HepG2 (cell line): ENCODE data around the gene THRB. TPM values are rescaled to one million over a fixed set of nuclear protein-coding genes. Genes with fewer than 3 reads are reported as not detected.
A peak's percentile ranks its signal among the peaks of the same experiment; 100 is the strongest.

Source experiments
- ATAC-seq: fragments of 200-7000 bp; cut with Tn5 transposase; 3 replicates; pipeline ENCODE4 v1.9.1; 2020; ENCODE audit warnings: mild to moderate bottlenecking, moderate library complexity
- BruUV-seq: library from RNA; stranded (reverse); fragments of 400-500 nt; replicated peaks from 2 replicates; lab custom pipeline; 2021; lab: Mats Ljungman, UMichigan
- CTCF ChIA-PET: fragments of 300-600 bp; formaldehyde crosslinking; extraction: SDS; loops from one replicate; lab custom pipeline; 2021; ENCODE audit warnings: low total read pairs, inconsistent platforms, low intra/inter-chr PET ratio; lab: Yijun Ruan, JAX
- POLR2A ChIA-PET: fragments of 350-600 bp; sonication (Branson Sonifier 250); formaldehyde crosslinking; loops from one replicate; lab custom pipeline; 2020; ENCODE audit warnings: antibody characterized with exemption, inconsistent platforms; lab: Yijun Ruan, JAX
- DNase-seq: peaks from one replicate; pipeline ENCODE4 v3.0.0-alpha.2; 2015; ENCODE audit warnings: low spot score
- FAIRE-seq: peaks from 3 replicates; lab custom pipeline; 2011; peaks lifted over from hg19 to GRCh38; lab: Jason Lieb, UNC
- H2AFZ ChIP-seq: one replicate; pipeline ENCODE4 v1.6.1; 2011; ENCODE audit warnings: low read length, inconsistent platforms
- H3K27ac ChIP-seq: fragments of 300-600 bp; 3 replicates; pipeline ENCODE4 v1.8.0; 2011; ENCODE audit warnings: mixed run types, mild to moderate bottlenecking, mixed read lengths, low read length, inconsistent platforms; ENCODE audit not compliant: insufficient read depth; ENCODE audit errors: extremely low read length
- H3K27me3 ChIP-seq, 2 experiments: fragments of 200-600 bp in 1 of 2; 2 replicates in 1 of 2; 3 replicates in 1 of 2; pipeline versions ENCODE4 v1.6.0 to v1.8.0; 2011; ENCODE audit warnings: low read length in 2 of 2, mild to moderate bottlenecking in 2 of 2, moderate library complexity in 2 of 2, inconsistent platforms in 1 of 2; ENCODE audit not compliant: insufficient read depth in 2 of 2, control insufficient read depth in 1 of 2
- H3K36me3 ChIP-seq, 2 experiments: fragments of 200-600 bp in 1 of 2; replicated peaks in 1 of 2; 2 replicates in 1 of 2; 3 replicates in 1 of 2; pipeline versions ENCODE4 v1.5.1 to v1.8.0; 2011; ENCODE audit warnings: low read length in 2 of 2, inconsistent platforms in 1 of 2; ENCODE audit not compliant: insufficient read depth in 2 of 2, control insufficient read depth in 1 of 2
- H3K4me1 ChIP-seq: 2 replicates; pipeline ENCODE4 v1.5.1; 2012; ENCODE audit warnings: low read length, inconsistent platforms; ENCODE audit not compliant: insufficient read depth
- H3K4me2 ChIP-seq: 2 replicates; pipeline ENCODE4 v1.6.0; 2011; ENCODE audit warnings: low read depth, low read length, inconsistent platforms
- H3K4me3 ChIP-seq, 3 experiments: fragments of 200-600 bp in 1 of 3; sonication (generic), shearing (Covaris generic) in 1 of 3; replicated peaks in 1 of 3; 2 replicates each; pipeline ENCODE4 v1.5.1; 2011 to 2016; ENCODE audit warnings: low read length in 3 of 3, inconsistent platforms in 2 of 3, low read depth in 2 of 3, mild to moderate bottlenecking in 2 of 3, control low read depth in 1 of 3, mixed read lengths in 1 of 3; ENCODE audit not compliant: insufficient read depth in 1 of 3
- H3K79me2 ChIP-seq: one replicate; pipeline ENCODE4 v1.6.1; 2011; ENCODE audit warnings: low read length, inconsistent platforms; ENCODE audit not compliant: insufficient read depth
- H3K9ac ChIP-seq: 2 replicates; pipeline ENCODE4 v1.6.0; 2011; ENCODE audit warnings: mild to moderate bottlenecking, low read depth, low read length, inconsistent platforms; ENCODE audit not compliant: insufficient read depth
- H3K9me3 ChIP-seq: 2 replicates; pipeline ENCODE4 v1.5.1; 2012; ENCODE audit warnings: mild to moderate bottlenecking, low read length
- H4K20me1 ChIP-seq: 2 replicates; pipeline ENCODE4 v1.6.0; 2011; ENCODE audit warnings: inconsistent platforms, mild to moderate bottlenecking, low read length, moderate library complexity; ENCODE audit not compliant: insufficient read depth
- CEBPB ChIP-seq: IDR thresholded peaks from 2 replicates; pipeline ENCODE4 v1.6.1; 2011; ENCODE audit warnings: low read depth, low read length, improper control_type of control experiment, borderline replicate concordance
- in situ Hi-C: cut with HindIII; loops from 2 replicates; pipeline ENCODE4 v1.10.0; 2017; ENCODE audit warnings: low pct_unique_long_range_greater_than_20kb; ENCODE audit not compliant: extremely low pct_ligation_motif_present
- intact Hi-C: fragments of 100-400 bp; cut with micrococcal nuclease; formaldehyde crosslinking; loops from one replicate; pipeline ENCODE4 v1.10.0; 2022; ENCODE audit not compliant: unreplicated experiment
- polyA plus RNA-seq, 8 experiments: library from polyadenylated mRNA; depleted of rRNA in 3 of 8; stranded (reverse) in 7 of 8; unstranded in 1 of 8; fragments of >200 nt; fragmentation: Illumina TruSeq in 4 of 8; extraction: Trizol in 4 of 8; gene quantifications; 2 replicates each; pipeline versions ENCODE4 v1.2.1 to v1.2.3, GENCODE V29; 2011 to 2016; ENCODE audit warnings: low read depth in 4 of 8, missing spikeins in 1 of 8, mixed read lengths in 1 of 8; ENCODE audit not compliant: insufficient read depth in 1 of 8
- total RNA-seq, 5 experiments: library from RNA; depleted of rRNA; stranded (reverse); fragments of >200 nt; fragmentation: Illumina TruSeq; extraction: Trizol; gene quantifications; 2 replicates each; pipeline ENCODE4 v1.2.3, GENCODE V29; 2016; ENCODE audit warnings: low read depth in 1 of 5
- TF ChIP-seq, protein P1 (sequence below): sonication (generic); formaldehyde crosslinking; IDR thresholded peaks from 2 replicates; pipeline ENCODE4 v1.5.1; 2020; ENCODE audit warnings: missing genetic modification reagents, mild to moderate bottlenecking, borderline replicate concordance
- TF ChIP-seq, protein P2 (sequence below): sonication (generic); formaldehyde crosslinking; IDR thresholded peaks from 2 replicates; pipeline ENCODE4 v1.5.0; 2020; ENCODE audit warnings: missing genetic modification reagents

Gene THRB
- total and polyA plus RNA-seq, 2 of the 13 experiments (the other 11 are each of a cell fraction or from before 2014, with no cell fraction given): 4.7 to 22.7 TPM

DNA sequence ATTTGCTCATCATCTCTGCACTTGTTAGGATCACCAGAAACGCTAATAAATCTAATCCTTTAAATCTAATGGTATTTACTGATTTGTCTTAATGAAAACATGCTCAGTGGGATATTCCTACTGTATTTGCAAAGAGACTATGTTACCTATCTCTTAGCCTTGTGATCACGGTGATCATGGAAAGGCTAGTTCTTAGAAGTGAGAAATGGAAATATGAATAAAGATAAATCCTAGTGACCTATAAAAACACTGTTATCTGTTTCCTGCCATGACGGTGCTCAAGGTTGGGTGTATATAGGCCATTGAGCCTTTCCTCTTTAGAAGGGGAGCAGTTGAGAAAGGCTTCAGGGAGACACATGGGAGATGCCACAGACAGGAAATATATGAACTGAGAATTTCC is 116.3 kb downstream of the THRB start (continued):
- TF ChIP-seq, protein P1, sequence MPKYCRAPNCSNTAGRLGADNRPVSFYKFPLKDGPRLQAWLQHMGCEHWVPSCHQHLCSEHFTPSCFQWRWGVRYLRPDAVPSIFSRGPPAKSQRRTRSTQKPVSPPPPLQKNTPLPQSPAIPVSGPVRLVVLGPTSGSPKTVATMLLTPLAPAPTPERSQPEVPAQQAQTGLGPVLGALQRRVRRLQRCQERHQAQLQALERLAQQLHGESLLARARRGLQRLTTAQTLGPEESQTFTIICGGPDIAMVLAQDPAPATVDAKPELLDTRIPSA (CRISPR knock-in tag): no peak

DNA sequence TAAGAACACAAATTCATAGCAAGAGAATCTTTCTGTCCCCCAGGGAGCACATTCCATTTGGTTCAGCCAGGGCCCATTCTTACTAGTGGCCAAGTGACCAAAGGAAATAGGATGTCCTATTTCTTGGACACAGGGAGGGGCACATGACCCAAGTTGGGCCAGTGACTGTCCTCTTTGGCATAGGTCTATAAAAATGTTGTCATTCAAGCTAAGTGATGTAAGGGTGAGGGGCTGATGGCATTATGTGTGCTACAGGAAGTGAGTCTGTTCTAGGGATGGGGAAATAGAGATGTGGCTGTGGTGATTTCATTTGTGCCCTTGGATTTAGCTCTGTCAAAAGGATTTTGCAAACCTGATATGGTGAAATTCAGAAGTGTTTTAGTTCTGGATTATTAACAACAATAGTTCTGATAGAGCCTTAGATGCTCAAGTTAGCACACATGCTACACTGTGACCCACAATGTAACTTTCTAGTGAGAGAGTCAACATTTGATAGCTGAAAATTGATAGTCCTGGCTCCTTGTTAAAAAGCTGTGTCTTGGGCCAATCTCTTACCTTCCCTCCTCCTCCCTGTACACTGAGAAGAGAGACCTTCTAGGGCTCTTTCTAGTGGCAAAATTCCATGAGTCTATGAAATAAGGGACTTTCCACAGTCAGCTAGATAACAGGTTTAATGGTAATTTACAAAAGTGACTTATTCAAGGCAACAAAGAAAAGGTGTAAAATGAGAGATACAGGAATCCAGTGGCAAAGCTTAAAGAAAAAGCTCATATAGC is 117.2 kb downstream of the THRB start:
- ATAC-seq: no peak

More for the DNA sequence above, 117.2 kb downstream of the THRB start:
- in situ Hi-C loops (no loop called here), intact Hi-C loops (loop anchor here (10.0 kb wide), 1 partner anchor 113 kb away; no protein-coding TSS in a partner anchor)
- Histone ChIP-seq H3K4me1 (peaks cover 55% of the 10 kb centered on the region), H3K9me3 (no peaks in the 10 kb centered on the region), H2AFZ (no peak overlapping the region), H3K9ac (no peak overlapping the region), H3K36me3 (no peaks in the 10 kb centered on the region), H4K20me1 (no peaks in the 10 kb centered on the region), H3K27me3 (no peaks in the 10 kb centered on the region), H3K27ac (no peak overlapping the region), H3K79me2 (peaks cover 14% of the 10 kb centered on the region), H3K4me3 (no peak overlapping the region), H3K4me2 (no peak overlapping the region)
- FAIRE-seq: no peak
- DNase-seq: no peak
- POLR2A ChIA-PET: interaction anchor here (1.9 to 2.9 kb wide), 4 partner anchors 12 to 119 kb away, joined by 5 to 19 read pairs (median 6); no protein-coding TSS in a partner anchor
- no TSS peak for BruUV-seq
- peak; percentile 0; the same call in 1 of the 2 replicates for TF ChIP-seq CEBPB
- TF ChIP-seq, protein P2, sequence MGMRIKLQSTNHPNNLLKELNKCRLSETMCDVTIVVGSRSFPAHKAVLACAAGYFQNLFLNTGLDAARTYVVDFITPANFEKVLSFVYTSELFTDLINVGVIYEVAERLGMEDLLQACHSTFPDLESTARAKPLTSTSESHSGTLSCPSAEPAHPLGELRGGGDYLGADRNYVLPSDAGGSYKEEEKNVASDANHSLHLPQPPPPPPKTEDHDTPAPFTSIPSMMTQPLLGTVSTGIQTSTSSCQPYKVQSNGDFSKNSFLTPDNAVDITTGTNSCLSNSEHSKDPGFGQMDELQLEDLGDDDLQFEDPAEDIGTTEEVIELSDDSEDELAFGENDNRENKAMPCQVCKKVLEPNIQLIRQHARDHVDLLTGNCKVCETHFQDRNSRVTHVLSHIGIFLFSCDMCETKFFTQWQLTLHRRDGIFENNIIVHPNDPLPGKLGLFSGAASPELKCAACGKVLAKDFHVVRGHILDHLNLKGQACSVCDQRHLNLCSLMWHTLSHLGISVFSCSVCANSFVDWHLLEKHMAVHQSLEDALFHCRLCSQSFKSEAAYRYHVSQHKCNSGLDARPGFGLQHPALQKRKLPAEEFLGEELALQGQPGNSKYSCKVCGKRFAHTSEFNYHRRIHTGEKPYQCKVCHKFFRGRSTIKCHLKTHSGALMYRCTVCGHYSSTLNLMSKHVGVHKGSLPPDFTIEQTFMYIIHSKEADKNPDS (CRISPR knock-in tag): no peak
- CTCF ChIA-PET: no interaction called here
